Stimulated activated CD8-positive, alpha-beta memory T cell treated with anti-CD3 and anti-CD28 coated beads, Interleukin-15, amount 100 ng/mL, for 24 hours (primary cell): ENCODE data around the gene LSP1.
"Not testable (repeated sequence)": the region's sequence is repeated elsewhere in the genome, so short reads cannot be mapped to it uniquely, and the experiment has no call there.

Source experiments
- DNase-seq: peaks from one replicate; pipeline ENCODE4 v3.0.0-alpha.2; 2020; ENCODE audit warnings: low read depth

LSP1 gene

GRCh38 chr11:1928891-1929541 lies 76.1 kb downstream of the LSP1 start:
- no peak for DNase-seq

- no peak for DNase-seq
Observed at GRCh38 chr11:1929621-1930461, 77.0 kb downstream of the LSP1 start.

GRCh38 chr11:1930462-1930830 lies 77.6 kb downstream of the LSP1 start:
- no peak for DNase-seq

GRCh38 chr11:1931341-1932104 lies 78.6 kb downstream of the LSP1 start:
- DNase-seq = no peak

- no peak for DNase-seq
Observed at GRCh38 chr11:1932105-1932480, 79.2 kb downstream of the LSP1 start.

- no peak for DNase-seq
Observed at GRCh38 chr11:1932681-1933080, 79.8 kb downstream of the LSP1 start.

- DNase-seq = no peak
Observed at GRCh38 chr11:1933416-1934334, 80.8 kb downstream of the LSP1 start.

GRCh38 chr11:1934335-1935155 lies 81.7 kb downstream of the LSP1 start:
- DNase-seq = no peak

GRCh38 chr11:1935156-1936071 lies 82.5 kb downstream of the LSP1 start:
- no peak for DNase-seq

GRCh38 chr11:1936072-1936780 lies 83.3 kb downstream of the LSP1 start:
- DNase-seq = no peak

GRCh38 chr11:1936781-1937615 lies 84.1 kb downstream of the LSP1 start:
- DNase-seq = no peak

- no peak for DNase-seq
Observed at GRCh38 chr11:1937616-1938342, 84.9 kb downstream of the LSP1 start.

- DNase-seq = no peak
Observed at GRCh38 chr11:1938343-1939005, 85.6 kb downstream of the LSP1 start.

- DNase-seq = no peak
Observed at GRCh38 chr11:1939006-1939625, 86.2 kb downstream of the LSP1 start.

- DNase-seq = not testable (repeated sequence)
Observed at GRCh38 chr11:1939788-1940187, 86.9 kb downstream of the LSP1 start.
